LNCaP clone FGC (cell line): Measurements from ENCODE around the gene PTPRG.

Experiments
- DNase-seq: peaks from one replicate; pipeline ENCODE4 v3.0.0-alpha.2; 2011; ENCODE audit warnings: low read depth
- H3K4me3 ChIP-seq: 2 replicates; pipeline ENCODE4 v1.5.1; 2011; ENCODE audit warnings: mild to moderate bottlenecking, low read depth, low read length, control low read depth
- TF ChIP-seq, protein P1 (sequence below): IDR thresholded peaks from 2 replicates; pipeline ENCODE4 v1.5.1; 2012; ENCODE audit warnings: mild to moderate bottlenecking; ENCODE audit not compliant: control insufficient read depth, insufficient read depth; ENCODE audit errors: extremely low read depth

The PTPRG gene

DNA sequence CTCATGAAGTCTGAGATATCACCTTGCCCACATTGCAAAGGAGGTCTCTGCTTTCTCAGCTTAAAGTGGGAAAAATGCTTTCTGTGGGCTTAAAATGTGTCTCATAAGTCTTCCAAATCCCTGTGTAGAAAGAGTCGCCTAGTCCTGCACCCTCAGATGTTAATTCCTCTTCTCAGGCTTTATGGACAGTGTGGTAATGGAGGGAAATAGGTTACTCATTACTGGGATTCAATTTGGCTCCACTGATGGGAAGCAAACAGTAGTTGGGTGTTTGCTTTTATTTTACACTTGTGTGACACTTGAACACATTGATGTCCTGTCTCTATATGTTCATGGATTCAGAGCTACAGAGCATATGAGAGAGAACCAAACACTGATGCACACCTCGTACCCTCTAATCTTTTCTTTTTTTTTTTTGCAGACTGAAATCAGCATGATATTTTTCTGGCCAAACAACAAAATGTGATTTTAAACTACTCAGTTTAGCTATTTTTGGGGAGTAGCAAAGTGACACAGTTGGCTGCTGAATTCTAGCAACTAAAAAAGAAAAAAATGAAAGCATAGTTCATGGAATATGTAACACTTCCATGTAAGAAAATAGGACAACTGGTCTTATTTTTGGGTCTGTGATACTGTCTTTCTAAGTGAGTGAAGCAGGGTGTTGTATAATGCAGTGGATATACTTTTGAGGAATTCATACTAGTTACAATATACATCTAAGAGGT, 8.6 kb downstream of the PTPRG start:
- TF ChIP-seq, protein P1, sequence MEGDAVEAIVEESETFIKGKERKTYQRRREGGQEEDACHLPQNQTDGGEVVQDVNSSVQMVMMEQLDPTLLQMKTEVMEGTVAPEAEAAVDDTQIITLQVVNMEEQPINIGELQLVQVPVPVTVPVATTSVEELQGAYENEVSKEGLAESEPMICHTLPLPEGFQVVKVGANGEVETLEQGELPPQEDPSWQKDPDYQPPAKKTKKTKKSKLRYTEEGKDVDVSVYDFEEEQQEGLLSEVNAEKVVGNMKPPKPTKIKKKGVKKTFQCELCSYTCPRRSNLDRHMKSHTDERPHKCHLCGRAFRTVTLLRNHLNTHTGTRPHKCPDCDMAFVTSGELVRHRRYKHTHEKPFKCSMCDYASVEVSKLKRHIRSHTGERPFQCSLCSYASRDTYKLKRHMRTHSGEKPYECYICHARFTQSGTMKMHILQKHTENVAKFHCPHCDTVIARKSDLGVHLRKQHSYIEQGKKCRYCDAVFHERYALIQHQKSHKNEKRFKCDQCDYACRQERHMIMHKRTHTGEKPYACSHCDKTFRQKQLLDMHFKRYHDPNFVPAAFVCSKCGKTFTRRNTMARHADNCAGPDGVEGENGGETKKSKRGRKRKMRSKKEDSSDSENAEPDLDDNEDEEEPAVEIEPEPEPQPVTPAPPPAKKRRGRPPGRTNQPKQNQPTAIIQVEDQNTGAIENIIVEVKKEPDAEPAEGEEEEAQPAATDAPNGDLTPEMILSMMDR = no peak
- DNase-seq = no peak

DNA sequence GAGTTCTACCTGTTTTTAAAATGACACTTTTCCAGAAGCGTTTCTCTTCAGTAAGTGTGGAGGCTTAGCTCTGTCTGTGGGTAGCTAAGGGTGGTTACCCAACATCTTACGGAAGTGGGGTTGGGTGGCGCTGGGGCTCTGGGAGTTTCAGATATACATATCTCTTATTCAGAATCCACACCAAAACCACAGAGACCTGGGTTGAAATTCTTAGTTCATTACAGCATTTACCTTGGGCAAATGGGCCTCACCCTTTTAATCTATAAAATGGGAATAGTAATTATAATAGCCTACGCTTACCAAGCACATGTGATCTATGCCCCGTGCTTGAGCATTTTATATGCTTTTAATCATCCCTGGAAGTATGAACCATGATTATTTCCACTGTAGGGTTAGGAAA, 9.4 kb downstream of the PTPRG start:
- DNase-seq = no peak
- TF ChIP-seq, protein P1 = no peak
- H3K4me3 ChIP-seq = no peak overlapping the region

More for the DNA sequence above, 8.6 kb downstream of the PTPRG start:
- no peak overlapping the region for H3K4me3 ChIP-seq

DNA sequence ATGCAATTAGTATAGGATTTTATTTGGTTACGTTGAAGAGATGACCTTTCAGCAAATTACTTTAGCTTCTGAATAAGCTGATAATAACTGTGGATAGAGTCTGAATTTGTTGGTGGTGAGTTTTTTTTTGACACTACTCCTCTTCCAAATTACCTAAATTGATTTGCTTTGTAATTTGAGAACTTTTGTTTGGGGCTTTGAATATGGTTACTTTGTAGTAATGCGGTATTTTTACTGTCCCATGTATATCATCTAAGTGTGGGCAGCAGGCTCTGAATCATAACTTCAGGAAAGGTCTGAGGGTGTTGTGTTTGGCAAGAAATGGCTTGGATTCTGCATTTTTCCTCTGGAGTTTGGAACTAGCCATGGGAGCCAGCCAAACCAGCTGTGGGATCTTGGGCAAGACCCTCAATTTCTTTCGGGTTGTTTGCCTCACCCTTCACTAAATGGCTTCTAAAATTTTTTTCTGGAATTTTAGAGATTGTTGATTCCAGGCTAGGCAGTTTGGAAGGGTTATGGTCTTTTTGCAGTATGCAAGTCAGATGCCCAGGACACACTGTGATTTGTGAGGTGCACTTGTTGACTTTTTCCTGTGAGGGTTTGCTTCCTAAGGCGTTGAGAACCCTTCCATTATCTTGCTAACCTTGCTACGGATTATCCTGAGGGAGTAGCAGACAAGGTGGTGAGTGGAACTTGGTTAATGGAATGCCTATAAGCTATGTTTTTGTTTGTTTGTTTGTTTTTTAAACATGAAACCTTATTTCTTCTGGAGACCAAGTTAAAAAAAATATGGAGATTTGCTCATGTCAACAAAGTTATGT, 10.4 kb downstream of the PTPRG start:
- TF ChIP-seq, protein P1 = no peak
- no peak for DNase-seq
- H3K4me3 ChIP-seq = no peak overlapping the region

DNA sequence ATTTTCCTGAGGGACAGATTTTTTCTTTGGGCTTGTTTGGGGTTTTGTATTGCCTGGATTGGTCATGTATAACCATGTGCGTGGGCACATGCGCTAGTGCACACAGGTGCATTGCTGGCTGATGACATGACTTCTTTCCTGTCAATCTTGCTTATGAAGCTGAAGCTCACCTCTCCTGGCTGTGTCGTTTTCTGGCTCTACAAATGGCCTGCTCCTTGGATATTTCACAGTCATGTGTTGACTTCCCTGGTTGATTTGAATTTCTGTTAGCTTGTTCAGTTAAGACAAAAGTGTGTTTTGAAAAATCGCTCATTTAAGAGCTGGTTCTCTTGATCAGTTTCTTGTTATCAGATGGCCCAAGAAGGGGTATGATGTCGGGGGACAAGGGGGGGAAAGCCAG, 11.5 kb downstream of the PTPRG start:
- DNase-seq = no peak
- TF ChIP-seq, protein P1 = no peak
- no peak overlapping the region for H3K4me3 ChIP-seq

DNA sequence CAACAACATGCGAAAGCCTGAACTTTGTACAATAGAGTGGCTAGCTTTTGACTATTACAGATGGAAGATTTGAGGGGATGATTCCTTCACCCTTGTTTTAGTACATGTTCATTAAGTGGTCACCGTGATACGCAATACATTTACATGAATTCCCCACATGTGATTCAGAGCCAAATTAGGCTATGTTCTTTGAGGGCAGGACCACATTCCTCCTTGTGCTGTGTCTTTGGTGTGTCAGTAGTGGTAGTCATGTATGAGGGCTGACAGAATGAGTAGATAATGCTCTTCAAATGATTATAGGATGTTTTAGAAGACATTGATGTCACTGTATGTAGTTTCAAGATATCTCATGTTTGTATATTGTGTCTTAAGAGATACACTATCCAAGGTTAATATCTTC, 12.1 kb downstream of the PTPRG start:
- H3K4me3 ChIP-seq = no peak overlapping the region
- no peak for DNase-seq
- TF ChIP-seq, protein P1 = no peak

DNA sequence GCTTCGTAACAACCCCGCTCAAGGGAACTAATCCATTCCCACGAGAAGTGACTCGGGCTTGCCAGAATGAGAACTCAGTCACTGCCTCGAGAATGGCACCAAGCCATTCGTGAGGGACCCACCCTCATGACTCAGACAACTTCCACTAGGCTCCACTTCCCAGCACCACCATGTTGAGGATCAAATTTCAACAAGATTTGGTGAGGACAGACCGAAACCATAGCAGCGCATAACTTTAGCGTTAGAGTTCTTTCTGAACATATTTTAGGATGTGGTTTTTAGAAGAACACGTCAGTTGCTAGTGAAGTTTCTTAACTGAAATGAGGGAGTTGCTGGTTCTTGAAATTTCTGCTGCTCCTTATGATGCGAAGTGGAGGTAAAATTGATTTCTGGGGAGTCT, 13.5 kb downstream of the PTPRG start:
- H3K4me3 ChIP-seq = no peak overlapping the region
- TF ChIP-seq, protein P1 = no peak
- DNase-seq = no peak
